ENCODE measurements around the gene SNORC. TPM values are rescaled to one million over a fixed set of nuclear protein-coding genes. Genes with fewer than 3 reads are reported as not detected.

SNORC gene
- total RNA-seq, 1 donor from 2014 or later, result 2.8 TPM

- H3K9me3 Mint-ChIP-seq (ENCODE audit: low read depth), result no peaks in the 10 kb centered on the region
- peaks cover 25% of the 10 kb centered on the region for H3K36me3 Mint-ChIP-seq (ENCODE audit: insufficient read depth)
- peaks cover 13% of the 10 kb centered on the region for H3K4me1 Mint-ChIP-seq (ENCODE audit: low read depth)
Measured at GRCh38 chr2:232859385-232859916, 10.6 kb upstream of the SNORC start.

GRCh38 chr2:232860593-232861241, 9.3 kb upstream of the SNORC start:
- H3K9me3 Mint-ChIP-seq (ENCODE audit: low read depth), result no peaks in the 10 kb centered on the region
- H3K27me3 Mint-ChIP-seq, result no peaks in the 10 kb centered on the region
- no peak overlapping the region for H3K4me3 Mint-ChIP-seq (ENCODE audit: low read depth)
- TF ChIP-seq, protein P1, sequence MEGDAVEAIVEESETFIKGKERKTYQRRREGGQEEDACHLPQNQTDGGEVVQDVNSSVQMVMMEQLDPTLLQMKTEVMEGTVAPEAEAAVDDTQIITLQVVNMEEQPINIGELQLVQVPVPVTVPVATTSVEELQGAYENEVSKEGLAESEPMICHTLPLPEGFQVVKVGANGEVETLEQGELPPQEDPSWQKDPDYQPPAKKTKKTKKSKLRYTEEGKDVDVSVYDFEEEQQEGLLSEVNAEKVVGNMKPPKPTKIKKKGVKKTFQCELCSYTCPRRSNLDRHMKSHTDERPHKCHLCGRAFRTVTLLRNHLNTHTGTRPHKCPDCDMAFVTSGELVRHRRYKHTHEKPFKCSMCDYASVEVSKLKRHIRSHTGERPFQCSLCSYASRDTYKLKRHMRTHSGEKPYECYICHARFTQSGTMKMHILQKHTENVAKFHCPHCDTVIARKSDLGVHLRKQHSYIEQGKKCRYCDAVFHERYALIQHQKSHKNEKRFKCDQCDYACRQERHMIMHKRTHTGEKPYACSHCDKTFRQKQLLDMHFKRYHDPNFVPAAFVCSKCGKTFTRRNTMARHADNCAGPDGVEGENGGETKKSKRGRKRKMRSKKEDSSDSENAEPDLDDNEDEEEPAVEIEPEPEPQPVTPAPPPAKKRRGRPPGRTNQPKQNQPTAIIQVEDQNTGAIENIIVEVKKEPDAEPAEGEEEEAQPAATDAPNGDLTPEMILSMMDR (IDR thresholded peaks at IDR 0.05; ENCODE audit: unreplicated experiment), result no peak
- no peak for DNase-seq (ENCODE audit: low spot score, unreplicated experiment)
- H3K4me1 Mint-ChIP-seq (ENCODE audit: low read depth), result peaks cover 13% of the 10 kb centered on the region
- peak overlapping the region; percentile 86 for H3K27ac Mint-ChIP-seq
- peaks cover 25% of the 10 kb centered on the region for H3K36me3 Mint-ChIP-seq (ENCODE audit: insufficient read depth)

More at GRCh38 chr2:232859385-232859916, 10.6 kb upstream of the SNORC start:
- Mint-ChIP-seq H3K27me3 (no peaks in the 10 kb centered on the region), H3K27ac (peak overlapping the region; percentile 84), H3K4me3 (ENCODE audit: low read depth) (no peak overlapping the region)
- TF ChIP-seq, protein P1 (IDR thresholded peaks at IDR 0.05; ENCODE audit: unreplicated experiment), result no peak
- no peak for DNase-seq (ENCODE audit: low spot score, unreplicated experiment)

GRCh38 chr2:232861353-232861752, 8.7 kb upstream of the SNORC start:
- peak overlapping the region; percentile 86 for H3K27ac Mint-ChIP-seq
- no peaks in the 10 kb centered on the region for H3K27me3 Mint-ChIP-seq
- peaks cover 21% of the 10 kb centered on the region for H3K36me3 Mint-ChIP-seq (ENCODE audit: insufficient read depth)
- TF ChIP-seq, protein P1 (IDR thresholded peaks at IDR 0.05; ENCODE audit: unreplicated experiment), result no peak
- no peak for DNase-seq (ENCODE audit: low spot score, unreplicated experiment)
- peaks cover 13% of the 10 kb centered on the region for H3K4me1 Mint-ChIP-seq (ENCODE audit: low read depth)
- H3K9me3 Mint-ChIP-seq (ENCODE audit: low read depth), result no peaks in the 10 kb centered on the region
- H3K4me3 Mint-ChIP-seq (ENCODE audit: low read depth), result no peak overlapping the region

- H3K4me1 Mint-ChIP-seq (ENCODE audit: low read depth), result peaks cover 6% of the 10 kb centered on the region
- H3K36me3 Mint-ChIP-seq (ENCODE audit: insufficient read depth), result peaks cover 8% of the 10 kb centered on the region
- TF ChIP-seq, protein P1 (IDR thresholded peaks at IDR 0.05; ENCODE audit: unreplicated experiment), result no peak
- no peak for DNase-seq (ENCODE audit: low spot score, unreplicated experiment)
- H3K27ac Mint-ChIP-seq, result no peak overlapping the region
- no peak overlapping the region for H3K4me3 Mint-ChIP-seq (ENCODE audit: low read depth)
- H3K27me3 Mint-ChIP-seq, result no peaks in the 10 kb centered on the region
- H3K9me3 Mint-ChIP-seq (ENCODE audit: low read depth), result no peaks in the 10 kb centered on the region
Measured at GRCh38 chr2:232863996-232864395, 6.1 kb upstream of the SNORC start.

DNA sequence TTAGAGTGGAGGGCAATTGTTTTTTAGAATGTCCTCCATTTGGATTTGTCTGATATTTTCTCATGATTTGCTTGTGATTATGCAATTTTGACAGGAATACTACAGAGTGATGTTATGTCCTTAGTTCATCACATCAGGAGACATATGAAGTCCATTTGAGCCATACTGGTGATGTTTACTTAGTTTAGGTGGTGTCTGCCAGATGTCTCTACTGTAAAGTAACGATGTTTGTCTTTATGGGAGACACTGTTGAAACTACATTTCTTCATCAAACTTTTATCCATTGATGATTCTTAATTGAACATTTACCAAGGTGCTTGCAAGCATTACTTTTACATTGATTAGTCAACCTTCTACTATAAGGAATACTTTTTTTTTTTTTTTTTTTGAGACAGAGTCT, 4.9 kb upstream of the SNORC start:
- no peak overlapping the region for H3K27ac Mint-ChIP-seq
- H3K9me3 Mint-ChIP-seq (ENCODE audit: low read depth), result no peaks in the 10 kb centered on the region
- peaks cover 5% of the 10 kb centered on the region for H3K36me3 Mint-ChIP-seq (ENCODE audit: insufficient read depth)
- DNase-seq (ENCODE audit: low spot score, unreplicated experiment), result no peak
- TF ChIP-seq, protein P1 (IDR thresholded peaks at IDR 0.05; ENCODE audit: unreplicated experiment), result no peak
- peaks cover 6% of the 10 kb centered on the region for H3K4me1 Mint-ChIP-seq (ENCODE audit: low read depth)
- no peaks in the 10 kb centered on the region for H3K27me3 Mint-ChIP-seq
- no peak overlapping the region for H3K4me3 Mint-ChIP-seq (ENCODE audit: low read depth)

Measured in progenitor cell of endocrine pancreas (in vitro differentiated cells).